ENCODE data around the gene KLC1. TPM values are rescaled to one million over a fixed set of nuclear protein-coding genes. Genes with fewer than 3 reads are reported as not detected.

Gene KLC1
- total RNA-seq, 4 donors from 2014 or later = 205 to 427 (median 291) TPM

GRCh38 chr14:103683139-103683538 lies 54.1 kb downstream of the KLC1 start:
- peaks cover 0 to 79% (median 36%) of the 10 kb centered on the region in 4 donors for H3K36me3 ChIP-seq
- WGBS, 2 donors (ENCODE audit: low coverage in 1 of 2) = 81 to 90% methylated on average over 6 to 15 of the region's 15 CpGs
- DNase-seq = no peak
- TF ChIP-seq POLR2AphosphoS5 (IDR thresholded peaks at IDR 0.05) = no peak
- no peak for TF ChIP-seq CTCF (IDR thresholded peaks at IDR 0.05)
- no peak for TF ChIP-seq POLR2A (IDR thresholded peaks at IDR 0.05)
- no peak for TF ChIP-seq EP300 (IDR thresholded peaks at IDR 0.05; ENCODE audit: low read depth)
- H3K4me3 ChIP-seq = no peak overlapping the region
- no peaks in the 10 kb centered on the region for H3K9me3 ChIP-seq
- H3K27ac ChIP-seq = no peak overlapping the region
- intact Hi-C loops (cut with DNase I; ENCODE audit: low total_unique reads) (no loop called here), in situ Hi-C loops (cut with MboI; ENCODE audit: low pct_ligation_motif_present in 1 of 4, low pct_unique_long_range_greater_than_20kb in 1 of 4, low sequenced_read_pairs in 3 of 4) (no loop called here)
- H3K4me1 ChIP-seq = peaks cover 0 to 7% (median 0%) of the 10 kb centered on the region in 4 donors
- no peaks in the 10 kb centered on the region for H3K27me3 ChIP-seq

- Histone ChIP-seq H3K9me3 (no peaks in the 10 kb centered on the region), H3K4me3 (no peak overlapping the region), H3K4me1 (peaks cover 0 to 8% (median 0%) of the 10 kb centered on the region in 4 donors), H3K27ac (no peak overlapping the region), H3K36me3 (peaks cover 0 to 70% (median 34%) of the 10 kb centered on the region in 4 donors), H3K27me3 (no peaks in the 10 kb centered on the region)
- TF ChIP-seq EP300 (IDR thresholded peaks at IDR 0.05; ENCODE audit: low read depth) (no peak), POLR2AphosphoS5 (IDR thresholded peaks at IDR 0.05) (no peak), POLR2A (IDR thresholded peaks at IDR 0.05) (no peak), CTCF (IDR thresholded peaks at IDR 0.05) (no peak)
- no peak for DNase-seq
- intact Hi-C loops (cut with DNase I; ENCODE audit: low total_unique reads) = no loop called here
- in situ Hi-C loops (cut with MboI; ENCODE audit: low pct_ligation_motif_present in 1 of 4, low pct_unique_long_range_greater_than_20kb in 1 of 4, low sequenced_read_pairs in 3 of 4) = no loop called here
- 93 to 100% methylated on average over 1 to 6 of the region's 6 CpGs for WGBS, 2 donors (ENCODE audit: low coverage in 1 of 2)
Measured at GRCh38 chr14:103684471-103684870, 55.5 kb downstream of the KLC1 start.

DNA sequence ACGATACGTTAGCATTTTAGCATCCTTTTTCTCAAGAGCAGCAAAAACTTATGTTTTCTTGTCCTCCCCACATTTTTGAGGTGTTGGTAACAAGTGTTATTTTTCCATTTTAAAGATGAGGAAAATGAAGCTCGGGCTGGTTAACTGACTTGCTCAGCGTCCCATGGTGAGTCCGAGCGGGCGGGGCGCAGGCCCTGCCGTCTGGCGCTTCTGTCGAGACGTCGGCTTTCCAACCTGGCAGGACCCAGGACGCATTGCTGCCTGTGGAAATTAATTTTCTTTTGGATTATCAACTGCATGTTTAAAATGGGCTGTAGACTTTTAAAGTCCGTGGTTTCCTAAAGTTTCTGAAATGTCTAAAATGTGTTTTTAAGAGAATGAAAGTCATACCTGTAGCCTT lies 55.9 kb downstream of the KLC1 start:
- intact Hi-C loops (cut with DNase I; ENCODE audit: low total_unique reads) = no loop called here
- H3K27me3 ChIP-seq = no peaks in the 10 kb centered on the region
- no peaks in the 10 kb centered on the region for H3K9me3 ChIP-seq
- TF ChIP-seq POLR2A (IDR thresholded peaks at IDR 0.05) = no peak
- TF ChIP-seq EP300 (IDR thresholded peaks at IDR 0.05; ENCODE audit: low read depth) = no peak
- TF ChIP-seq CTCF (IDR thresholded peaks at IDR 0.05) = no peak
- TF ChIP-seq POLR2AphosphoS5 (IDR thresholded peaks at IDR 0.05) = no peak
- 93 to 96% methylated on average over 3 to 15 of the region's 15 CpGs for WGBS, 2 donors (ENCODE audit: low coverage in 1 of 2)
- H3K36me3 ChIP-seq = peaks cover 0 to 66% (median 32%) of the 10 kb centered on the region in 4 donors
- H3K27ac ChIP-seq = no peak overlapping the region
- H3K4me1 ChIP-seq = peaks cover 0 to 6% (median 0%) of the 10 kb centered on the region in 4 donors
- in situ Hi-C loops (cut with MboI; ENCODE audit: low pct_ligation_motif_present in 1 of 4, low pct_unique_long_range_greater_than_20kb in 1 of 4, low sequenced_read_pairs in 3 of 4) = no loop called here
- no peak overlapping the region for H3K4me3 ChIP-seq
- no peak for DNase-seq

- Histone ChIP-seq H3K9me3 (no peaks in the 10 kb centered on the region), H3K27me3 (no peaks in the 10 kb centered on the region), H3K4me3 (no peak overlapping the region), H3K27ac (no peak overlapping the region), H3K4me1 (peaks cover 0 to 6% (median 0%) of the 10 kb centered on the region in 4 donors), H3K36me3 (peaks cover 0 to 61% (median 29%) of the 10 kb centered on the region in 4 donors)
- TF ChIP-seq EP300 (IDR thresholded peaks at IDR 0.05; ENCODE audit: low read depth) = no peak
- no peak for TF ChIP-seq POLR2AphosphoS5 (IDR thresholded peaks at IDR 0.05)
- no peak for TF ChIP-seq POLR2A (IDR thresholded peaks at IDR 0.05)
- TF ChIP-seq CTCF (IDR thresholded peaks at IDR 0.05) = no peak
- intact Hi-C loops (cut with DNase I; ENCODE audit: low total_unique reads) = no loop called here
- whole genome bisulfite sequencing, 2 donors (ENCODE audit: low coverage in 1 of 2) = 92 to 94% methylated on average over 9 to 23 of the region's 23 CpGs
- no peak for DNase-seq
- in situ Hi-C loops (cut with MboI; ENCODE audit: low pct_ligation_motif_present in 1 of 4, low pct_unique_long_range_greater_than_20kb in 1 of 4, low sequenced_read_pairs in 3 of 4) = no loop called here
Measured at GRCh38 chr14:103685276-103686211, 56.5 kb downstream of the KLC1 start.

Measured in transverse colon (tissue), 4 donors.